OCI-LY1 (cell line): ENCODE results near the gene TXNDC16.

Experiments used
- H2AFZ ChIP-seq: fragments of 200-600 bp; sonication (generic), shearing (Covaris generic); 2 replicates; pipeline ENCODE4 v1.6.0; 2014; ENCODE audit warnings: antibody characterized with exemption, mild to moderate bottlenecking, low read length
- H3F3A ChIP-seq: fragments of 200-600 bp; sonication (generic), shearing (Covaris generic); 2 replicates; pipeline ENCODE4 v1.6.0; 2014; ENCODE audit warnings: mild to moderate bottlenecking, antibody characterized with exemption, low read length, moderate library complexity; ENCODE audit not compliant: insufficient read depth
- H3K27ac ChIP-seq: fragments of 200-600 bp; sonication (generic); 2 replicates; pipeline ENCODE4 v1.5.1; 2014; ENCODE audit warnings: low read length, mixed run types, mild to moderate bottlenecking, low read depth; ENCODE audit not compliant: poor library complexity, severe bottlenecking
- H3K27me3 ChIP-seq: fragments of 200-600 bp; sonication (generic); 2 replicates; pipeline ENCODE4 v1.6.0; 2014; ENCODE audit warnings: antibody characterized with exemption, mild to moderate bottlenecking, low read length, moderate library complexity; ENCODE audit not compliant: insufficient read depth
- H3K36me3 ChIP-seq: fragments of 200-600 bp; sonication (generic); 2 replicates; pipeline ENCODE4 v1.6.1; 2014; ENCODE audit warnings: mild to moderate bottlenecking, antibody characterized with exemption, low read length, moderate library complexity, mixed read lengths; ENCODE audit not compliant: insufficient read depth
- H3K4me1 ChIP-seq: fragments of 200-600 bp; sonication (generic); 2 replicates; pipeline ENCODE4 v1.5.1; 2014; ENCODE audit warnings: mild to moderate bottlenecking, low read length, moderate library complexity; ENCODE audit not compliant: insufficient read depth, severe bottlenecking
- H3K4me2 ChIP-seq: fragments of 200-600 bp; sonication (generic), shearing (Covaris generic); 2 replicates; pipeline ENCODE4 v1.6.1; 2014; ENCODE audit warnings: low read length
- H3K4me3 ChIP-seq: fragments of 200-600 bp; sonication (generic); 2 replicates; pipeline ENCODE4 v1.5.1; 2014; ENCODE audit warnings: low read length, low read depth, mild to moderate bottlenecking, mixed read lengths; ENCODE audit not compliant: poor library complexity, severe bottlenecking
- H3K79me2 ChIP-seq: fragments of 200-600 bp; shearing (Covaris generic); 2 replicates; pipeline ENCODE4 v1.6.1; 2016; ENCODE audit warnings: mixed run types, low read length, mixed read lengths; ENCODE audit not compliant: insufficient read depth
- H3K9ac ChIP-seq: fragments of 200-600 bp; sonication (generic), shearing (Covaris generic); 2 replicates; pipeline ENCODE4 v1.6.1; 2014; ENCODE audit warnings: mild to moderate bottlenecking, low read length, mixed read lengths
- H3K9me2 ChIP-seq: fragments of 200-600 bp; sonication (generic), shearing (Covaris generic); 2 replicates; pipeline ENCODE4 v1.6.1; 2014; ENCODE audit warnings: low read depth, mild to moderate bottlenecking, low read length, mixed read lengths
- H3K9me3 ChIP-seq: fragments of 200-600 bp; shearing (Covaris generic); 2 replicates; pipeline ENCODE4 v1.6.1; 2014; ENCODE audit warnings: low read length, mixed read lengths
- H4K20me1 ChIP-seq: fragments of 200-600 bp; sonication (generic), shearing (Covaris generic); 2 replicates; pipeline ENCODE4 v1.6.0; 2016; ENCODE audit warnings: mild to moderate bottlenecking, low read length; ENCODE audit not compliant: insufficient read depth
- EZH2 ChIP-seq: fragments of 200-600 bp; sonication (generic), shearing (Covaris generic); IDR thresholded peaks from 2 replicates; pipeline ENCODE4 v1.8.0; 2017; ENCODE audit warnings: borderline replicate concordance, mixed run types, mild to moderate bottlenecking, antibody characterized with exemption, low read length, moderate library complexity, mixed read lengths
- TF ChIP-seq, protein P1 (sequence below): fragments of 200-600 bp; sonication (generic), shearing (Covaris generic); IDR thresholded peaks from 2 replicates; pipeline ENCODE4 v1.5.1; 2017; ENCODE audit warnings: mild to moderate bottlenecking, antibody characterized with exemption, low read length, moderate library complexity, mixed read lengths

TXNDC16 gene

DNA sequence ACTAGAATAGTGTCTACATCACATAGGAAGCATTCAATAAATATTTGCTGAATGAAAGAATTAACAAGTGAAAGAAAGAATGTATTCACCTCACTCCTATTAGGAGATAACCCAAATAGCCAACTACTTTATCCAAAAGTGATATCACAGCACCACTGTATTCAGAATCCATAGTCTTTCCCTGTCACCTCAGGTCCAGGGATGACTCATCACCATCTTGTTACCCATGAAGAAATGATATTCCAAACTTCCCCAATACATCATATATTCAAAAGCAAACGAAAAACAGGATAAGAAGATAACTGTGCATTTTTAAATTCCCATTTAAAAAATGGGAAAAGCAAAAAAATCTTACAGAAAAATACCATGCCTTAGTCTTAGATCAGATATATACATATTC, 39.1 kb downstream of the TXNDC16 start:
- no peaks in the 10 kb centered on the region for H3K79me2 ChIP-seq
- H3K36me3 ChIP-seq = peaks cover 36% of the 10 kb centered on the region
- TF ChIP-seq, protein P1, sequence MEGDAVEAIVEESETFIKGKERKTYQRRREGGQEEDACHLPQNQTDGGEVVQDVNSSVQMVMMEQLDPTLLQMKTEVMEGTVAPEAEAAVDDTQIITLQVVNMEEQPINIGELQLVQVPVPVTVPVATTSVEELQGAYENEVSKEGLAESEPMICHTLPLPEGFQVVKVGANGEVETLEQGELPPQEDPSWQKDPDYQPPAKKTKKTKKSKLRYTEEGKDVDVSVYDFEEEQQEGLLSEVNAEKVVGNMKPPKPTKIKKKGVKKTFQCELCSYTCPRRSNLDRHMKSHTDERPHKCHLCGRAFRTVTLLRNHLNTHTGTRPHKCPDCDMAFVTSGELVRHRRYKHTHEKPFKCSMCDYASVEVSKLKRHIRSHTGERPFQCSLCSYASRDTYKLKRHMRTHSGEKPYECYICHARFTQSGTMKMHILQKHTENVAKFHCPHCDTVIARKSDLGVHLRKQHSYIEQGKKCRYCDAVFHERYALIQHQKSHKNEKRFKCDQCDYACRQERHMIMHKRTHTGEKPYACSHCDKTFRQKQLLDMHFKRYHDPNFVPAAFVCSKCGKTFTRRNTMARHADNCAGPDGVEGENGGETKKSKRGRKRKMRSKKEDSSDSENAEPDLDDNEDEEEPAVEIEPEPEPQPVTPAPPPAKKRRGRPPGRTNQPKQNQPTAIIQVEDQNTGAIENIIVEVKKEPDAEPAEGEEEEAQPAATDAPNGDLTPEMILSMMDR = no peak
- no peak for TF ChIP-seq EZH2
- no peaks in the 10 kb centered on the region for H3K27me3 ChIP-seq
- H3F3A ChIP-seq = no peaks in the 10 kb centered on the region
- H3K9me2 ChIP-seq = no peaks in the 10 kb centered on the region
- no peak overlapping the region for H3K4me3 ChIP-seq
- no peak overlapping the region for H3K4me2 ChIP-seq
- H3K27ac ChIP-seq = no peak overlapping the region
- no peak overlapping the region for H2AFZ ChIP-seq
- H3K4me1 ChIP-seq = no peaks in the 10 kb centered on the region
- H3K9ac ChIP-seq = no peak overlapping the region
- H3K9me3 ChIP-seq = no peaks in the 10 kb centered on the region
- H4K20me1 ChIP-seq = no peaks in the 10 kb centered on the region

DNA sequence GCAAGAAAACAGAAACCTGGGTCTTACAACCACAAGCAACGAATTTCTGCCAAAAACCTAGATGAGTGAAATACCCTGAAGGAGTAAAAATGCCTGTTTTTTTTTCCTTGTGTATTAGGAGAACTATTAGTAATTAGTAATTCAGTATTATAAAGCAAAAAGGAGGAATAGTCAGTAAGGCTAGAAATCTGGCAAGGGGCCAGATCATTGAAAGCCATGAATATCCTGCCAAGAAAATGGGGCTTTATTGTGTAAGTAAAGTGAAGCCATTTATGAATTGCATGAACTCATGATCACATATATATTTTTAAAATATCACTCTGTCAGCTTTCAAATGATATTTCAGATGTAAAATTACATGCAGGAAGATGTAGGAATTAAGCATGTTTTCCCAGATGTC, 57.9 kb downstream of the TXNDC16 start:
- Histone ChIP-seq H3K4me3 (no peak overlapping the region), H3K9me3 (peaks cover 3% of the 10 kb centered on the region; the same call in 1 of the 2 replicates), H3K36me3 (peaks cover 39% of the 10 kb centered on the region), H3K9ac (no peak overlapping the region), H3F3A (no peaks in the 10 kb centered on the region), H3K4me1 (no peaks in the 10 kb centered on the region), H3K27me3 (no peaks in the 10 kb centered on the region), H3K27ac (no peak overlapping the region), H4K20me1 (no peaks in the 10 kb centered on the region), H2AFZ (no peak overlapping the region), H3K9me2 (no peaks in the 10 kb centered on the region), H3K4me2 (no peak overlapping the region), H3K79me2 (no peaks in the 10 kb centered on the region)
- TF ChIP-seq, protein P1 = no peak
- no peak for TF ChIP-seq EZH2

DNA sequence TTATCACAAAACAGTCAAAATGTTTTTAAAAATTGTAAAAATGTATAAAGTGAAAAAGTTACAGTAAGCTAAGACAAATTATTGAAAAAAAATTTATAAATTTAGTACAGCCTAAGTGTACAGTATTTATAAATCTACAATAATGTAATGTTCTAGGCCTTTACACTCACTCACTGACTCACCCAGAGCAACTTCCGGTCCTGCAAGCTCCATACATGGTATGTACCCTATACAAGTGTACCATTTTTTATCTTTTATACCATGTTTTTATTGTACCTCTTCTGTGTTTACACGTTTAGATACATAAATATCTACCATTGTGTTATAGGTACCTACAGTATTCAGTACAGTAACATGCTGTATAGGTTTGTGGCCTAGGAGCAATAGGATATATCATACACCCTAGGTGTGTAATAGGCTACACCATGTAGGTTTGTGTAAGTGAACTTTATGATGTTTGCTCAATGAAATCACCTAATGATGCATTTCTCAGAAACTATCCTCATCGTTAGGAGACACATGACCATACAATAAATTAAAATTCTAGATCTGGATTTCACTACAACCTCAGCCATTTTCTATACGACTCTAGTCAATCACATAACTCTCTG, 66.8 kb downstream of the TXNDC16 start:
- Histone ChIP-seq H3K36me3 (peaks cover 28% of the 10 kb centered on the region), H3F3A (no peaks in the 10 kb centered on the region), H4K20me1 (no peaks in the 10 kb centered on the region), H3K27ac (no peak overlapping the region), H3K4me2 (no peak overlapping the region), H3K9me2 (no peaks in the 10 kb centered on the region), H3K4me3 (no peak overlapping the region), H3K9me3 (no peaks in the 10 kb centered on the region), H2AFZ (no peak overlapping the region), H3K9ac (no peak overlapping the region), H3K4me1 (no peaks in the 10 kb centered on the region), H3K79me2 (no peaks in the 10 kb centered on the region), H3K27me3 (no peaks in the 10 kb centered on the region)
- no peak for TF ChIP-seq EZH2
- TF ChIP-seq, protein P1 = no peak
